HEK293 (cell line): ENCODE measurements around the gene ZDHHC14.

Experiments
- CTCF ChIA-PET: fragments of 350-600 bp; formaldehyde crosslinking; extraction: SDS; loops from one replicate; lab custom pipeline; 2021; ENCODE audit warnings: antibody characterized with exemption; lab: Yijun Ruan, JAX
- POLR2A ChIA-PET: fragments of 300-600 bp; formaldehyde crosslinking; extraction: SDS; loops from one replicate; lab custom pipeline; 2020; ENCODE audit warnings: antibody characterized with exemption, inconsistent platforms; lab: Yijun Ruan, JAX
- H3K27ac ChIP-seq: fragments of 200-500 bp; sonication (Bioruptor generic); 2 replicates; pipeline ENCODE4 v1.5.1; 2014; ENCODE audit warnings: low read depth, low read length, control low read depth, inconsistent platforms; ENCODE audit errors: extremely low read depth
- H3K36me3 ChIP-seq, 2 experiments: fragments of 200-500 bp in 1 of 2; sonication (Bioruptor generic) in 1 of 2; 1 replicate in 1 of 2; 2 replicates in 1 of 2; pipeline ENCODE4 v1.5.1; 2014 to 2017; ENCODE audit warnings: inconsistent platforms in 2 of 2, low read length in 2 of 2; ENCODE audit not compliant: control insufficient read depth in 2 of 2, insufficient read depth in 1 of 2
- H3K4me1 ChIP-seq: fragments of 200-500 bp; sonication (Bioruptor generic); 2 replicates; pipeline ENCODE4 v1.5.1; 2014; ENCODE audit warnings: mild to moderate bottlenecking, low read length, inconsistent platforms; ENCODE audit not compliant: control insufficient read depth, insufficient read depth
- H3K4me3 ChIP-seq: 2 replicates; pipeline ENCODE4 v1.5.1; 2011; ENCODE audit warnings: low read depth, mild to moderate bottlenecking, control low read depth, low read length, moderate library complexity
- H3K9me3 ChIP-seq: fragments of 200-500 bp; sonication (Bioruptor generic); 2 replicates; pipeline ENCODE4 v1.5.1; 2014; ENCODE audit warnings: low read depth, low read length, inconsistent platforms; ENCODE audit not compliant: control insufficient read depth, insufficient read depth
- ATF2 ChIP-seq: fragments of 450-650 bp; formaldehyde crosslinking; IDR thresholded peaks from 2 replicates; pipeline ENCODE4 v1.5.1; 2016; ENCODE audit warnings: missing biosample characterization, missing genetic modification characterization, low read depth
- EGR2 ChIP-seq: fragments of 450-650 bp; formaldehyde crosslinking; IDR thresholded peaks from 2 replicates; pipeline ENCODE4 v1.5.1; 2016; ENCODE audit warnings: low read depth, missing biosample characterization, missing genetic modification characterization
- INSM2 ChIP-seq: fragments of 450-650 bp; formaldehyde crosslinking; IDR thresholded peaks from 2 replicates; pipeline ENCODE4 v1.5.1; 2016; ENCODE audit warnings: missing biosample characterization, missing genetic modification characterization
- KLF16 ChIP-seq: fragments of 450-650 bp; formaldehyde crosslinking; IDR thresholded peaks from 2 replicates; pipeline ENCODE4 v1.5.1; 2017; ENCODE audit warnings: missing biosample characterization, missing genetic modification characterization
- PRDM4 ChIP-seq: fragments of 450-650 bp; formaldehyde crosslinking; IDR thresholded peaks from 2 replicates; pipeline ENCODE4 v1.5.1; 2017; ENCODE audit warnings: missing biosample characterization, missing genetic modification characterization
- PRDM6 ChIP-seq: fragments of 450-650 bp; formaldehyde crosslinking; IDR thresholded peaks from 2 replicates; pipeline ENCODE4 v1.5.1; 2017; ENCODE audit warnings: missing biosample characterization, missing genetic modification characterization
- REST ChIP-seq: fragments of 450-650 bp; formaldehyde crosslinking; IDR thresholded peaks from 2 replicates; pipeline ENCODE4 v1.5.1; 2016; ENCODE audit warnings: missing biosample characterization, missing genetic modification characterization
- SP3 ChIP-seq: fragments of 450-650 bp; formaldehyde crosslinking; IDR thresholded peaks from 2 replicates; pipeline ENCODE4 v1.5.1; 2016; ENCODE audit warnings: missing biosample characterization, missing genetic modification characterization
- WT1 ChIP-seq: fragments of 450-650 bp; formaldehyde crosslinking; IDR thresholded peaks from 2 replicates; pipeline ENCODE4 v1.5.1; 2016; ENCODE audit warnings: missing biosample characterization, missing genetic modification characterization
- ZFHX2 ChIP-seq: fragments of 450-650 bp; formaldehyde crosslinking; conservative IDR thresholded peaks from 2 replicates; pipeline ENCODE4 v1.5.1; 2016; ENCODE audit warnings: missing biosample characterization, missing genetic modification characterization
- ZNF175 ChIP-seq: fragments of 450-650 bp; formaldehyde crosslinking; IDR thresholded peaks from 2 replicates; pipeline ENCODE4 v1.5.1; 2016; ENCODE audit warnings: missing biosample characterization, missing genetic modification characterization
- ZNF184 ChIP-seq: fragments of 450-650 bp; IDR thresholded peaks from 2 replicates; pipeline ENCODE4 v1.5.1; 2018; ENCODE audit warnings: missing biosample characterization, mild to moderate bottlenecking, missing genetic modification characterization
- ZNF23 ChIP-seq: fragments of 450-650 bp; formaldehyde crosslinking; IDR thresholded peaks from 2 replicates; pipeline ENCODE4 v1.5.1; 2016; ENCODE audit warnings: missing biosample characterization, missing genetic modification characterization, borderline replicate concordance
- ZNF391 ChIP-seq: fragments of 450-650 bp; formaldehyde crosslinking; IDR thresholded peaks from 2 replicates; pipeline ENCODE4 v1.5.1; 2016; ENCODE audit warnings: low read depth, missing biosample characterization, missing genetic modification characterization, borderline replicate concordance
- ZNF513 ChIP-seq: fragments of 450-650 bp; IDR thresholded peaks from 2 replicates; pipeline ENCODE4 v1.5.1; 2018; ENCODE audit warnings: missing biosample characterization, missing genetic modification characterization
- ZNF624 ChIP-seq: fragments of 450-650 bp; formaldehyde crosslinking; IDR thresholded peaks from 2 replicates; pipeline ENCODE4 v1.5.1; 2017; ENCODE audit warnings: missing biosample characterization, missing genetic modification characterization
- ZNF670 ChIP-seq: fragments of 450-650 bp; formaldehyde crosslinking; IDR thresholded peaks from 2 replicates; pipeline ENCODE4 v1.5.1; 2016; ENCODE audit warnings: missing biosample characterization, missing genetic modification characterization, low read depth
- ZNF777 ChIP-seq: fragments of 450-650 bp; formaldehyde crosslinking; IDR thresholded peaks from 2 replicates; pipeline ENCODE4 v1.5.1; 2017; ENCODE audit warnings: missing biosample characterization, missing genetic modification characterization, borderline replicate concordance
- ZNF792 ChIP-seq: fragments of 450-650 bp; formaldehyde crosslinking; IDR thresholded peaks from 2 replicates; pipeline ENCODE4 v1.5.1; 2016; ENCODE audit warnings: missing biosample characterization, missing genetic modification characterization
- ZSCAN23 ChIP-seq: fragments of 450-650 bp; formaldehyde crosslinking; IDR thresholded peaks from 2 replicates; pipeline ENCODE4 v1.5.1; 2016; ENCODE audit warnings: missing biosample characterization, missing genetic modification characterization

Gene ZDHHC14

GRCh38 chr6:157450931-157451742 is 70.1 kb downstream of the ZDHHC14 start (continued):
- TF ChIP-seq ZNF670 = no peak
- TF ChIP-seq INSM2 (tag by site-specific recombination) = no peak

GRCh38 chr6:157452096-157452495 is 71.1 kb downstream of the ZDHHC14 start:
- Histone ChIP-seq H3K36me3 (no peaks in the 10 kb centered on the region), H3K9me3 (no peaks in the 10 kb centered on the region), H3K4me3 (no peak overlapping the region), H3K4me1 (peaks cover 8% of the 10 kb centered on the region), H3K27ac (no peak overlapping the region)
- ChIA-PET POLR2A (interaction anchor here (0.7 kb wide), 2 partner anchors 50 to 652 kb away, joined by 3 to 4 read pairs; no protein-coding TSS in a partner anchor), CTCF (no interaction called here)
- TF ChIP-seq ZNF391 (tag by site-specific recombination) = no peak
- TF ChIP-seq PRDM6 (tag by site-specific recombination) = peak; percentile 38; the same call in 1 of the 2 replicates
- 0 out of 2 replicates have a peak, but pooled peaks have one; percentile 28 for TF ChIP-seq ZFHX2
- TF ChIP-seq ZNF175 (tag by site-specific recombination) = no peak

- ChIA-PET POLR2A (interaction anchor here (0.5 kb wide), 1 partner anchor 225 kb away, joined by 4 read pairs; no protein-coding TSS in a partner anchor), CTCF (no interaction called here)
- Histone ChIP-seq H3K4me1 (peaks cover 15% of the 10 kb centered on the region), H3K9me3 (no peaks in the 10 kb centered on the region), H3K27ac (no peak overlapping the region), H3K36me3 (no peaks in the 10 kb centered on the region), H3K4me3 (no peak overlapping the region)
- TF ChIP-seq EGR2 (no peak), PRDM4 (tag by site-specific recombination) (no peak), ZNF777 (tag by site-specific recombination) (no peak), ZNF513 (tag by site-specific recombination) (no peak), ZNF23 (tag by site-specific recombination) (no peak), ZNF792 (no peak), WT1 (tag by site-specific recombination) (no peak), SP3 (tag by site-specific recombination) (no peak), ATF2 (no peak), ZSCAN23 (tag by site-specific recombination) (no peak), REST (tag by site-specific recombination) (no peak), ZNF184 (no peak), ZNF624 (tag by site-specific recombination) (no peak), KLF16 (no peak)
These were observed 72.1 kb downstream of the ZDHHC14 start for GRCh38 chr6:157453131-157453530.
